Activated T-cell treated with anti-CD3 and anti-CD28 coated beads, Interleukin-2, amount 50 U/mL, for 72 hours (primary cell): ENCODE measurements around the gene CHD9NB. TPM values are rescaled to one million over a fixed set of nuclear protein-coding genes. Genes with fewer than 3 reads are reported as not detected.

ENCODE experiments used
- ATAC-seq, 2 donors: fragments of 150-1000 bp; cut with Tn5 transposase; replicated peaks in 1 of 2; 2 replicates each; pipeline ENCODE4 v1.10.0; 2021; ENCODE audit warnings: moderate library complexity in 2 of 2, mild to moderate bottlenecking in 1 of 2
- DNase-seq, 2 donors: peaks; one replicate each; pipeline ENCODE4 v3.0.0; 2021 to 2022; ENCODE audit warnings: mixed read lengths in 1 of 2
- H3K27ac Mint-ChIP-seq: one replicate; pipeline ENCODE4 v1.8.0; 2022; ENCODE audit warnings: mild to moderate bottlenecking, moderate library complexity, mixed read lengths
- H3K27me3 Mint-ChIP-seq: one replicate; pipeline ENCODE4 v1.8.0; 2022; ENCODE audit warnings: low read depth, mixed read lengths
- H3K36me3 Mint-ChIP-seq, 2 donors: one replicate each; pipeline ENCODE4 v1.8.0; 2022; ENCODE audit warnings: mixed read lengths in 2 of 2, mild to moderate bottlenecking in 1 of 2; ENCODE audit not compliant: insufficient read depth in 2 of 2
- H3K4me1 Mint-ChIP-seq: one replicate; pipeline ENCODE4 v1.8.0; 2022; ENCODE audit warnings: low read depth, mixed read lengths
- H3K4me3 Mint-ChIP-seq, 2 donors: one replicate each; pipeline ENCODE4 v1.8.0; 2022; ENCODE audit warnings: mild to moderate bottlenecking in 2 of 2, mixed read lengths in 2 of 2, moderate library complexity in 2 of 2
- H3K9me3 Mint-ChIP-seq, 2 donors: one replicate each; pipeline ENCODE4 v1.8.0; 2022; ENCODE audit warnings: mixed read lengths in 2 of 2
- total RNA-seq, 2 donors: library from RNA; stranded (reverse); gene quantifications; one replicate each; pipeline ENCODE4 v1.2.3, GENCODE V29; 2022

Gene CHD9NB
- total RNA-seq: under 1 TPM; 0.19 to 0.46 TPM

- peak within 1 kb of the TSS; percentile 5 for H3K27ac Mint-ChIP-seq
- peaks cover 37% of the 10 kb centered on the region for H3K4me1 Mint-ChIP-seq
- ATAC-seq (peak; percentile 46 to 50), DNase-seq (peak; percentile 20 to 27)
- no peaks in the 10 kb centered on the region for H3K9me3 Mint-ChIP-seq
- peak within 1 kb of the TSS; percentile 39 to 68 for H3K4me3 Mint-ChIP-seq
- H3K27me3 Mint-ChIP-seq: peaks cover 9% of the 10 kb centered on the region
- H3K36me3 Mint-ChIP-seq: no peaks in the 10 kb centered on the region
Observed at GRCh38 chr16:53052519-53053501, at the start of gene CHD9NB. Gene CHD9NB, minus strand, starts transcription at chr16:53052897. Its CDS starts 8,739 bp downstream, at chr16:53044158.

DNA sequence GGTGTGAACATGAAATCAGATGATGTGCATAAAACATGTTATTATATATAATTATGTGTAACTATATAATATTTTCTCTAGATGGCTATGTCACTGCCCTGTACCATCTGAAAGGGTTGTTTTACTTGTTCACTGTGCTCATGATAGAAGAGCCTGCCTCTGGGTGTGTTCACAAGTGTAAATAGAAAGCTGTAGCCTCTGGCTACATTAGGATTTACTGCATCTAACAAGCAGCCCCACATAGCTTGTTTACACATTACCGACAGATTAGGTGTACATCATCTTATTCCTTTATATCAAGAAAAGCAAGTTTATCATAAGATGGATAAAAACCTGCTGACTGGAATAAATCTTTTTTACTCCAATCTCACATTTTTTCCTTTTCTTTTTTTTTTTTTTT, 48.2 kb upstream of the CHD9NB start:
- ATAC-seq: no peak
- no peaks in the 10 kb centered on the region for H3K27me3 Mint-ChIP-seq
- no peak for DNase-seq
- H3K27ac Mint-ChIP-seq: no peak overlapping the region
- peak overlapping the region in 1 of 2 donors; percentile 90 for H3K4me3 Mint-ChIP-seq
- H3K4me1 Mint-ChIP-seq: peaks cover 15% of the 10 kb centered on the region
- H3K36me3 Mint-ChIP-seq: no peaks in the 10 kb centered on the region
- H3K9me3 Mint-ChIP-seq: no peaks in the 10 kb centered on the region

GRCh38 chr16:53100131-53100748, 47.5 kb upstream of the CHD9NB start:
- no peak overlapping the region for H3K27ac Mint-ChIP-seq
- H3K36me3 Mint-ChIP-seq: no peaks in the 10 kb centered on the region
- DNase-seq (no peak), ATAC-seq (no peak)
- H3K9me3 Mint-ChIP-seq: no peaks in the 10 kb centered on the region
- H3K4me1 Mint-ChIP-seq: peaks cover 15% of the 10 kb centered on the region
- H3K27me3 Mint-ChIP-seq: no peaks in the 10 kb centered on the region
- peak overlapping the region; percentile 78 to 90 for H3K4me3 Mint-ChIP-seq

- Mint-ChIP-seq H3K9me3 (no peaks in the 10 kb centered on the region), H3K27me3 (no peaks in the 10 kb centered on the region), H3K27ac (peak overlapping the region; percentile 95), H3K4me3 (peak overlapping the region; percentile 78 to 90), H3K4me1 (peaks cover 15% of the 10 kb centered on the region), H3K36me3 (no peaks in the 10 kb centered on the region)
- DNase-seq: peak; percentile 45 to 52
- peak; percentile 76 to 78 for ATAC-seq
Observed at GRCh38 chr16:53099318-53100130, 46.8 kb upstream of the CHD9NB start.

DNA sequence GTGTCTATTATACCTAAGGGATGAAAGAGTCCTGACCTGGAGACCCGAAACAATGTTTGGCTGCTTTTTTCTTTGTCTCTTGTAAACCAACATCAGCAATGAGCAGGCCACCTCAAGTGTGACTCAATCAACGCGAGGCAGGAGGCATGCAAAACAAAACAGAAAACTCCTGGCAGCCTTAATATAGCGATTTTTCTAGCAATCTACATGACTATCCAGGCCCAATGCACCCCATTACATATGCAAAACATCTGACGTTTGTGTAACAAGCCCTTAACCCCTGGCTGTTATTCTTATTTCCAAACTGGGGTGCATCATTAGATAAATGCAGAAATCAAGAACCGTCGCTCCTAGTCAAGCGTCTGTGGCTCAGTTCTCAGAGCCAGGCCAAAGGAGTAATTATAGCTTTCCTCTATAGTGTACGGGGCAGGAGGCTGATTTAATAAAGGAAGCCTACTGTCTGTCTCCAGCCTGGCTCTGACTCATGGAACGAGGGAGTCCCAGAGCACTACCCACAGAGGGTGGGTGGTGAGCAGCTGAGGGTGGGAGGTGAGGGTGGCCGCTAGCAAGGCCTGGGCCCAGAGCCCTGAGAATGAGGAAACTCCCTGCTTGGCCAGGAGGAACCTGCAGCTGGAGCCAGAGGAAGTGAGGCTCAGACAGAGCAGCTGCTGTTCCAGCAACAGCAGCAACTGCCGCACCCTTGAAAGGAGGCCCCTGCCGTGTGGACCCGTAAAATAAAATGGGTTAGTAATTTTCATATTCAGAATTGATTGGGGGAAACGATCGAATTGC, 46.0 kb upstream of the CHD9NB start:
- ATAC-seq: peak; percentile 68 to 72
- no peaks in the 10 kb centered on the region for H3K27me3 Mint-ChIP-seq
- peak overlapping the region; percentile 95 for H3K27ac Mint-ChIP-seq
- no peaks in the 10 kb centered on the region for H3K36me3 Mint-ChIP-seq
- peak overlapping the region; percentile 78 to 90 for H3K4me3 Mint-ChIP-seq
- H3K4me1 Mint-ChIP-seq: peaks cover 15% of the 10 kb centered on the region
- peak; percentile 40 to 48 for DNase-seq
- H3K9me3 Mint-ChIP-seq: no peaks in the 10 kb centered on the region

DNA sequence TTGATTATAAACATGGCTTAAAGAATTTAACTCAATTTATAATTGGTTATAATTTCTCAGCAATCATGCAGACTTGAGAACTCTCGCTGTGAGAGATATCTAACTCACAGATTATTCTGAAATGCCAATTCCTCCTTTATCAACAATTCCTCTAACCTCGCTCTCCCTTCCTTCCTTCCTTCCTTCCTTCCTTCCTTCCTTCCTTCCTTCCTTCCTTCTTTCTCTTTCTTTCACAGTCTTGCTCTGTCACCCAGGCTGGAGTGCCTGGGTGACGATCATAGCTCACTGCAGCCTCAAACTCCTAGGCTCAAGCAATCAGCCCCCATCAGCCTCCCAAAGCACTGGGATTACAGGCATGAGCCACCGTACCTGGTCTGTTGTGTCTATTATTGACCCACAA, 44.5 kb upstream of the CHD9NB start:
- no peak for DNase-seq
- Mint-ChIP-seq H3K27me3 (no peaks in the 10 kb centered on the region), H3K4me3 (no peak overlapping the region), H3K36me3 (no peaks in the 10 kb centered on the region), H3K4me1 (peaks cover 18% of the 10 kb centered on the region), H3K9me3 (no peaks in the 10 kb centered on the region), H3K27ac (no peak overlapping the region)
- ATAC-seq: no peak

GRCh38 chr16:53094013-53094630, 41.4 kb upstream of the CHD9NB start:
- Mint-ChIP-seq H3K9me3 (no peaks in the 10 kb centered on the region), H3K4me3 (no peak overlapping the region), H3K4me1 (peaks cover 35% of the 10 kb centered on the region), H3K27ac (no peak overlapping the region), H3K36me3 (no peaks in the 10 kb centered on the region), H3K27me3 (no peaks in the 10 kb centered on the region)
- ATAC-seq (peak in 1 of 2 donors; percentile 11), DNase-seq (no peak)

DNA sequence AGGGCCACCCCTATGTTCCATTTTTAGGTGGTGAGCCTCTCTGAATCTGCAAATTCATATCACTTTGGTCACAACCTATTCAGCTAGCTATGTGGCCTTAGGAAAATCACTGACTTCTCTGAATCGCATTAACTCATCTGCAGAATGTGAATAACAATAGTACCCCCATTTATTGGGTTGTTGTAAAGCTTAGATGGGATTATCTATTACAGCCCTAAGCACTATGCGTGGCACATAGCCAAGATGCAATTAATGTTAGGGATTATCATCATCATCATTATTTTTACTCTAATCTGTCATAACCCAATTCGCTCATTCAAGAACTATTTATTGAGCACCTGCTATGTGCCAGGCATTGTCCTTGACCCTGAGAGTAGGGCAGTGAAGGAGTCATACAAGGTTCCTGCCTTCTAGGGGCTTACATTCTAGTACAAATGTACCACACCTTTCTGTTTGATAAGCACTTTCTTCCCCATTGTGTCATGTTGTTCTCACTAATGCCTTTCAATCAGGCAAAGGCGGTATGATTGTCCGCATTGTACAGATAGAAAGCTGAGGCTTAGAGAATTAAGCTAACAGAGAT, 40.6 kb upstream of the CHD9NB start:
- Mint-ChIP-seq H3K36me3 (no peaks in the 10 kb centered on the region), H3K27ac (no peak overlapping the region), H3K4me1 (peaks cover 26% of the 10 kb centered on the region), H3K27me3 (no peaks in the 10 kb centered on the region), H3K4me3 (no peak overlapping the region), H3K9me3 (no peaks in the 10 kb centered on the region)
- no peak for ATAC-seq
- DNase-seq: no peak

DNA sequence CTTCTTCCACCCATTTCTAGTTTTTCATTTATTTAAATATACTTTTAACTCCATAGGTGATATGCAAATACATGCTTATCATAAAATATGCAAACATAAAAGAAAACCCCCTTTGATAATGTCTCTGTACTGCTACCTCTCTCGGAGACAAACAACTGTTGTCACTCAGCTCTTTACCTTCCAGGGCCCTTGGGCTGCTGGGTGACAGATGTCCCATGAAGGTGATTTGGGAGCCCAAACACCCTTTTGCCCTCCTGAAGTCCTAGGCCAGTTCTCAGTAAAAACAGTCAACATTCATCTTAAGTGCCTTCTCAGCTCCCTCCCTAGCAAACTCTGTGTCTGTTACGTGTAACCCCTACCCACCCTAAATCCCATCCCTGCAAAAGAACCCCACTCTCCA, 39.6 kb upstream of the CHD9NB start:
- Mint-ChIP-seq H3K27ac (no peak overlapping the region), H3K36me3 (no peaks in the 10 kb centered on the region), H3K27me3 (no peaks in the 10 kb centered on the region), H3K4me3 (no peak overlapping the region), H3K4me1 (peaks cover 26% of the 10 kb centered on the region), H3K9me3 (no peaks in the 10 kb centered on the region)
- no peak for DNase-seq
- ATAC-seq: no peak

DNA sequence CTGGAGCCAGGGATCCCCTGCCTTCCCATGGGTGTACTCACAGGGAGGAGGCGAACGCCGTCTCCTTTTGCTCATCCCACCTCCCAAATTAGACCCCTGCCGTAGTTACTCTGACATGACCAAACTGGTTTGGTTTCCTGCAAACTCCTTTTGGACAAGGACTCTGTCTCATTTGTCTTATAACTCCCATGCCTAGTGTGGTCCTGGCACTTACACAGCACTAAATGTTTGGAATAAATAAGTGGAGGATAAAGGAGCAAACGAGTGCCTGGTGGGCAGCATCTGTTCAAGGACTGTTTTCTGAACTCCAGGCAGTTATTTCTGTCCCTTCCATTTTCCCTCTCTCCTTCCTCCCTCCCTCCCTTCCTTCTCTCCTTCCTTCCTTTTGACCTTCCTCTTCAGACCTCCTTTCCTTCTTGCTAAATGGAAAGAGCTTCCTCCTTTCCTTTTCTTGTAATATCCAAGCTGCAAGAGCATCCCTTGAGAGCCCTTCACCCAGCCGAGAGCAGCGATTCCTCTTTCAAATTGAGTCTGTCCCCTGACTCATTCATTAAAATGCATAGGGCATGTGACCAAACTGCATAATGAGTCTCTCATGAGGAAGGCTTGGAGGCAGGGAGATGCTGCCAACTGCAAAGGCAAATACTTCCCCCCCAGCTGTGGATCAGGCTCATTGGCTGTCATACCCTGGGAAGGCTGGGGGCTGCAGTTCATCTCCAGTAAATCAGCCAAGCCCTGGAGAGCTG, 38.9 kb upstream of the CHD9NB start:
- no peaks in the 10 kb centered on the region for H3K9me3 Mint-ChIP-seq
- H3K27me3 Mint-ChIP-seq: no peaks in the 10 kb centered on the region
- peaks cover 26% of the 10 kb centered on the region for H3K4me1 Mint-ChIP-seq
- ATAC-seq (peak; percentile 66 to 75), DNase-seq (peak; percentile 13 to 22)
- no peaks in the 10 kb centered on the region for H3K36me3 Mint-ChIP-seq
- H3K27ac Mint-ChIP-seq: no peak overlapping the region
- peak overlapping the region; percentile 59 to 70 for H3K4me3 Mint-ChIP-seq
